ENCODE results near the gene TMEM132A.

Gene TMEM132A

GRCh38 chr11:60936467-60937143 is 12.3 kb downstream of the TMEM132A start:
- TF ChIP-seq NFRKB (IDR thresholded peaks at IDR 0.05) (no peak), HDGF (IDR thresholded peaks at IDR 0.05; ENCODE audit: borderline replicate concordance) (no peak), SUZ12 (IDR thresholded peaks at IDR 0.05) (no peak), BHLHE40 (IDR thresholded peaks at IDR 0.05; ENCODE audit: borderline replicate concordance) (no peak), ZNF384 (IDR thresholded peaks at IDR 0.05) (no peak), TARDBP (IDR thresholded peaks at IDR 0.05) (no peak), FOXM1 (IDR thresholded peaks at IDR 0.05; ENCODE audit: borderline replicate concordance) (no peak), PKNOX1 (IDR thresholded peaks at IDR 0.05) (no peak), ARNT (IDR thresholded peaks at IDR 0.05) (no peak), FOXK2 (IDR thresholded peaks at IDR 0.05) (no peak), L3MBTL2 (conservative IDR thresholded peaks at IDR 0.05) (no peak), FOXA1 (IDR thresholded peaks at IDR 0.05) (no peak), ELF4 (IDR thresholded peaks at IDR 0.05) (no peak), LEF1 (IDR thresholded peaks at IDR 0.05; ENCODE audit: borderline replicate concordance) (no peak), CTBP1 (IDR thresholded peaks at IDR 0.05; ENCODE audit: borderline replicate concordance) (no peak), SP1 (IDR thresholded peaks at IDR 0.05) (no peak)

GRCh38 chr11:60937144-60937527 is 12.9 kb downstream of the TMEM132A start:
- no peak for DNase-seq (ENCODE audit: extremely low spot score)
- POLR2A ChIA-PET = no interaction called here
- CTCF ChIA-PET = no interaction called here
- TF ChIP-seq NFRKB (IDR thresholded peaks at IDR 0.05) = no peak
- no peak for TF ChIP-seq BHLHE40 (IDR thresholded peaks at IDR 0.05; ENCODE audit: borderline replicate concordance)
- TF ChIP-seq ZNF384 (IDR thresholded peaks at IDR 0.05) = no peak
- TF ChIP-seq SP1 (IDR thresholded peaks at IDR 0.05) = no peak
- TF ChIP-seq HDGF (IDR thresholded peaks at IDR 0.05; ENCODE audit: borderline replicate concordance) = no peak
- TF ChIP-seq FOXA1 (IDR thresholded peaks at IDR 0.05) = no peak
- no peak for TF ChIP-seq FOXK2 (IDR thresholded peaks at IDR 0.05)
- TF ChIP-seq CTBP1 (IDR thresholded peaks at IDR 0.05; ENCODE audit: borderline replicate concordance) = no peak
- no peak for TF ChIP-seq LEF1 (IDR thresholded peaks at IDR 0.05; ENCODE audit: borderline replicate concordance)
- no peak for TF ChIP-seq PKNOX1 (IDR thresholded peaks at IDR 0.05)
- TF ChIP-seq L3MBTL2 (conservative IDR thresholded peaks at IDR 0.05) = no peak

More at GRCh38 chr11:60936467-60937143, 12.3 kb downstream of the TMEM132A start:
- ChIA-PET CTCF (no interaction called here), POLR2A (no interaction called here)
- DNase-seq (ENCODE audit: extremely low spot score) = no peak

GRCh38 chr11:60937811-60938210 is 13.6 kb downstream of the TMEM132A start:
- CTCF ChIA-PET = no interaction called here
- POLR2A ChIA-PET = no interaction called here
- TF ChIP-seq FOXK2 (IDR thresholded peaks at IDR 0.05) (no peak), SP1 (IDR thresholded peaks at IDR 0.05) (no peak), FOXA1 (IDR thresholded peaks at IDR 0.05) (no peak), CTBP1 (IDR thresholded peaks at IDR 0.05; ENCODE audit: borderline replicate concordance) (no peak), L3MBTL2 (conservative IDR thresholded peaks at IDR 0.05) (no peak), BHLHE40 (IDR thresholded peaks at IDR 0.05; ENCODE audit: borderline replicate concordance) (no peak), LEF1 (IDR thresholded peaks at IDR 0.05; ENCODE audit: borderline replicate concordance) (no peak), ELF4 (IDR thresholded peaks at IDR 0.05) (no peak), SUZ12 (IDR thresholded peaks at IDR 0.05) (no peak), NFRKB (IDR thresholded peaks at IDR 0.05) (no peak), TARDBP (IDR thresholded peaks at IDR 0.05) (no peak), FOXM1 (IDR thresholded peaks at IDR 0.05; ENCODE audit: borderline replicate concordance) (no peak), HDGF (IDR thresholded peaks at IDR 0.05; ENCODE audit: borderline replicate concordance) (no peak), ARNT (IDR thresholded peaks at IDR 0.05) (no peak), PKNOX1 (IDR thresholded peaks at IDR 0.05) (no peak), ZNF384 (IDR thresholded peaks at IDR 0.05) (no peak)
- no peak for DNase-seq (ENCODE audit: extremely low spot score)

GRCh38 chr11:60938500-60938899 is 14.2 kb downstream of the TMEM132A start:
- TF ChIP-seq BHLHE40 (IDR thresholded peaks at IDR 0.05; ENCODE audit: borderline replicate concordance) (no peak), TARDBP (IDR thresholded peaks at IDR 0.05) (no peak), PKNOX1 (IDR thresholded peaks at IDR 0.05) (no peak), LEF1 (IDR thresholded peaks at IDR 0.05; ENCODE audit: borderline replicate concordance) (no peak), HDGF (IDR thresholded peaks at IDR 0.05; ENCODE audit: borderline replicate concordance) (no peak), FOXK2 (IDR thresholded peaks at IDR 0.05) (no peak), SP1 (IDR thresholded peaks at IDR 0.05) (no peak), CTBP1 (IDR thresholded peaks at IDR 0.05; ENCODE audit: borderline replicate concordance) (no peak), NFRKB (IDR thresholded peaks at IDR 0.05) (no peak), ELF4 (IDR thresholded peaks at IDR 0.05) (no peak), ZNF384 (IDR thresholded peaks at IDR 0.05) (no peak), FOXM1 (IDR thresholded peaks at IDR 0.05; ENCODE audit: borderline replicate concordance) (no peak), SUZ12 (IDR thresholded peaks at IDR 0.05) (no peak), ARNT (IDR thresholded peaks at IDR 0.05) (no peak), L3MBTL2 (conservative IDR thresholded peaks at IDR 0.05) (no peak), FOXA1 (IDR thresholded peaks at IDR 0.05) (no peak)
- ChIA-PET POLR2A (no interaction called here), CTCF (no interaction called here)
- DNase-seq (ENCODE audit: extremely low spot score) = no peak

- TF ChIP-seq FOXM1 (IDR thresholded peaks at IDR 0.05; ENCODE audit: borderline replicate concordance) = no peak
- no peak for TF ChIP-seq LEF1 (IDR thresholded peaks at IDR 0.05; ENCODE audit: borderline replicate concordance)
- TF ChIP-seq PKNOX1 (IDR thresholded peaks at IDR 0.05) = no peak
- TF ChIP-seq L3MBTL2 (conservative IDR thresholded peaks at IDR 0.05) = no peak
- TF ChIP-seq ELF4 (IDR thresholded peaks at IDR 0.05) = no peak
- no peak for TF ChIP-seq NFRKB (IDR thresholded peaks at IDR 0.05)
- TF ChIP-seq ZNF384 (IDR thresholded peaks at IDR 0.05) = no peak
- TF ChIP-seq FOXK2 (IDR thresholded peaks at IDR 0.05) = no peak
- TF ChIP-seq SUZ12 (IDR thresholded peaks at IDR 0.05) = no peak
- ChIA-PET POLR2A (interaction anchor here (1.3 to 1.5 kb wide), 2 partner anchors 26 to 33 kb away, joined by 3 to 4 read pairs; partner anchors contain the start of genes PRPF19 and TMEM109), CTCF (no interaction called here)
- no peak for DNase-seq (ENCODE audit: extremely low spot score)
These were observed 15.0 kb downstream of the TMEM132A start for GRCh38 chr11:60939301-60939700.
